HG03175 (cell line): ENCODE results near the gene MCM7.

Experiments
- ATAC-seq: cut with Tn5 transposase; IDR thresholded peaks from one replicate; pipeline ENCODE4 v1.9.1; 2021; ENCODE audit warnings: mild to moderate bottlenecking, moderate library complexity; ENCODE audit not compliant: unreplicated experiment

MCM7 gene

GRCh38 chr7:100124301-100125230 is 23.4 kb upstream of the MCM7 start:
- ATAC-seq = no peak

- no peak for ATAC-seq
These were observed 21.4 kb upstream of the MCM7 start for GRCh38 chr7:100122568-100122967.

- no peak for ATAC-seq
These were observed 20.9 kb upstream of the MCM7 start for GRCh38 chr7:100122067-100122466.

GRCh38 chr7:100120733-100121036 is 19.5 kb upstream of the MCM7 start:
- ATAC-seq = no peak

- peak; percentile 23 for ATAC-seq
These were observed 19.0 kb upstream of the MCM7 start for GRCh38 chr7:100119970-100120732.

- ATAC-seq = peak; percentile 70
These were observed 18.1 kb upstream of the MCM7 start, which contains the start of the genes CNPY4 and TAF6 for GRCh38 chr7:100119072-100119969. CNPY4 (plus strand) TSS chr7:100119634; CDS start chr7:100119745, 111 bp downstream. TAF6 (minus strand) TSS chr7:100119358; CDS start chr7:100114209, 5,149 bp downstream.

- ATAC-seq = no peak
These were observed 17.3 kb upstream of the MCM7 start for GRCh38 chr7:100118388-100119071.

GRCh38 chr7:100115026-100115425 is 13.8 kb upstream of the MCM7 start:
- no peak for ATAC-seq

GRCh38 chr7:100111914-100112313 is 10.7 kb upstream of the MCM7 start:
- no peak for ATAC-seq

GRCh38 chr7:100111156-100111555 is 10.0 kb upstream of the MCM7 start:
- ATAC-seq = no peak

- no peak for ATAC-seq
These were observed 8.4 kb upstream of the MCM7 start for GRCh38 chr7:100109521-100110163.

- no peak for ATAC-seq
These were observed 6.7 kb upstream of the MCM7 start for GRCh38 chr7:100107890-100108289.

- ATAC-seq = no peak
These were observed 6.0 kb upstream of the MCM7 start for GRCh38 chr7:100107125-100107737.

- no peak for ATAC-seq
These were observed 5.4 kb upstream of the MCM7 start for GRCh38 chr7:100106633-100107032.

- no peak for ATAC-seq
These were observed 4.3 kb upstream of the MCM7 start for GRCh38 chr7:100105534-100105933.

GRCh38 chr7:100102950-100103840 is 2.0 kb upstream of the MCM7 start:
- ATAC-seq = no peak

- peak; percentile 65 for ATAC-seq
These were observed 679 bp downstream of the MCM7 start for GRCh38 chr7:100100420-100101015.

GRCh38 chr7:100099452-100099851 is 1.7 kb downstream of the MCM7 start:
- no peak for ATAC-seq
